Neural cell (in vitro differentiated cells): ENCODE measurements around the gene UGGT2. TPM values are rescaled to one million over a fixed set of nuclear protein-coding genes. Genes with fewer than 3 reads are reported as not detected.

Experiments
- H2AFZ ChIP-seq: fragments of 200-600, 300-800 bp; sonication (generic), shearing (Covaris generic); 2 replicates; pipeline ENCODE4 v1.6.0; 2014; ENCODE audit warnings: low read depth, mild to moderate bottlenecking, antibody characterized with exemption, low read length, moderate library complexity
- H3F3A ChIP-seq: fragments of 200-600 bp; shearing (Covaris generic); 2 replicates; pipeline ENCODE4 v1.6.1; 2016; ENCODE audit warnings: mild to moderate bottlenecking, moderate library complexity, mixed read lengths, antibody characterized with exemption, low read length; ENCODE audit not compliant: insufficient read depth, poor library complexity, severe bottlenecking
- H3K27ac ChIP-seq: fragments of 200-600, 300-800 bp; sonication (generic), shearing (Covaris generic); 2 replicates; pipeline ENCODE4 v1.5.1; 2014; ENCODE audit warnings: mild to moderate bottlenecking, low read length, moderate library complexity
- H3K27me3 ChIP-seq: fragments of 300-800, 200-600 bp; sonication (generic), shearing (Covaris generic); 2 replicates; pipeline ENCODE4 v1.6.0; 2014; ENCODE audit warnings: mild to moderate bottlenecking, low read depth, low read length, moderate library complexity; ENCODE audit not compliant: insufficient read depth
- H3K36me3 ChIP-seq: fragments of 300-800, 200-600 bp; sonication (generic), shearing (Covaris generic); 2 replicates; pipeline ENCODE4 v1.5.1; 2014; ENCODE audit warnings: mild to moderate bottlenecking, antibody characterized with exemption, low read length, moderate library complexity; ENCODE audit not compliant: insufficient read depth
- H3K4me2 ChIP-seq: fragments of 300-800, 200-600 bp; sonication (generic), shearing (Covaris generic); 2 replicates; pipeline ENCODE4 v1.6.0; 2014; ENCODE audit warnings: mild to moderate bottlenecking, low read length
- H3K4me3 ChIP-seq: fragments of 300-800, 200-600 bp; sonication (generic), shearing (Covaris generic); 2 replicates; pipeline ENCODE4 v1.5.1; 2014; ENCODE audit warnings: mild to moderate bottlenecking, low read length, moderate library complexity
- H3K79me2 ChIP-seq: fragments of 200-600 bp; shearing (Covaris generic); replicated peaks from 2 replicates; pipeline ENCODE4 v1.6.0; 2014; ENCODE audit warnings: mild to moderate bottlenecking, low read length, moderate library complexity; ENCODE audit not compliant: insufficient read depth
- H3K9ac ChIP-seq: fragments of 300-800, 200-600 bp; sonication (generic), shearing (Covaris generic); 2 replicates; pipeline ENCODE4 v1.6.1; 2016; ENCODE audit warnings: mild to moderate bottlenecking, low read length, mixed read lengths
- H3K9me2 ChIP-seq: fragments of 200-600 bp; shearing (Covaris generic); 2 replicates; pipeline ENCODE4 v1.6.1; 2016; ENCODE audit warnings: mild to moderate bottlenecking, low read length, mixed read lengths; ENCODE audit not compliant: insufficient read depth
- H3K9me3 ChIP-seq: fragments of 200-600, 300-800 bp; sonication (generic), shearing (Covaris generic); 2 replicates; pipeline ENCODE4 v1.6.1; 2016; ENCODE audit warnings: mild to moderate bottlenecking, mixed run types, low read length, moderate library complexity, mixed read lengths
- H4K20me1 ChIP-seq: fragments of 200-600 bp; shearing (Covaris generic); 2 replicates; pipeline ENCODE4 v1.6.1; 2016; ENCODE audit warnings: mild to moderate bottlenecking, mixed run types; ENCODE audit not compliant: insufficient read depth
- CTCF ChIP-seq: fragments of 450-650 bp; IDR thresholded peaks from 2 replicates; pipeline ENCODE4 v1.5.1; 2014; ENCODE audit warnings: antibody characterized with exemption, mild to moderate bottlenecking, moderate library complexity; ENCODE audit not compliant: poor library complexity, severe bottlenecking
- EP300 ChIP-seq: fragments of 450-650 bp; conservative IDR thresholded peaks from 2 replicates; pipeline ENCODE4 v1.6.1; 2014; ENCODE audit warnings: antibody characterized with exemption, mild to moderate bottlenecking, moderate library complexity; ENCODE audit not compliant: poor library complexity, severe bottlenecking
- EZH2 ChIP-seq: fragments of 200-600, 300-800 bp; shearing (Covaris generic), sonication (generic); IDR thresholded peaks from 2 replicates; pipeline ENCODE4 v1.6.1; 2014; ENCODE audit warnings: antibody characterized with exemption, low read length, borderline replicate concordance, mild to moderate bottlenecking; ENCODE audit not compliant: insufficient read depth, poor library complexity, severe bottlenecking
- MXI1 ChIP-seq: fragments of 450-650 bp; conservative IDR thresholded peaks from 2 replicates; pipeline ENCODE4 v1.6.1; 2014; ENCODE audit warnings: antibody characterized with exemption, mild to moderate bottlenecking; ENCODE audit not compliant: poor library complexity, severe bottlenecking
- POLR2AphosphoS5 ChIP-seq: IDR thresholded peaks from 2 replicates; pipeline ENCODE4 v1.6.1; 2012
- RAD21 ChIP-seq: fragments of 450-650 bp; conservative IDR thresholded peaks from 2 replicates; pipeline ENCODE4 v1.6.1; 2014; ENCODE audit warnings: antibody characterized with exemption, mild to moderate bottlenecking, moderate library complexity
- REST ChIP-seq: IDR thresholded peaks from 2 replicates; pipeline ENCODE4 v1.6.1; 2012; ENCODE audit warnings: borderline replicate concordance
- SMC3 ChIP-seq: fragments of 450-650 bp; conservative IDR thresholded peaks from 2 replicates; pipeline ENCODE4 v1.6.1; 2014; ENCODE audit warnings: antibody characterized with exemption, mild to moderate bottlenecking, moderate library complexity; ENCODE audit not compliant: poor library complexity
- TAF1 ChIP-seq: IDR thresholded peaks from 2 replicates; pipeline ENCODE4 v1.6.1; 2012; ENCODE audit warnings: low read depth
- polyA plus RNA-seq: library from polyadenylated mRNA; depleted of rRNA; stranded (reverse); fragments of >200 nt; gene quantifications from 2 replicates; pipeline ENCODE4 v1.2.3, GENCODE V29; 2014

The UGGT2 gene
- polyA plus RNA-seq, 1 donor from 2014 or later = 35.3 TPM

GRCh38 chr13:95797016-95797415 is 256.2 kb downstream of the UGGT2 start:
- Histone ChIP-seq H3K9ac (no peak overlapping the region), H3K4me2 (no peak overlapping the region), H3K27me3 (no peaks in the 10 kb centered on the region), H2AFZ (no peak overlapping the region), H3K9me3 (no peaks in the 10 kb centered on the region), H3K4me3 (no peak overlapping the region), H3K36me3 (no peaks in the 10 kb centered on the region), H3K79me2 (no peaks in the 10 kb centered on the region), H3F3A (no peaks in the 10 kb centered on the region), H4K20me1 (no peaks in the 10 kb centered on the region), H3K9me2 (no peaks in the 10 kb centered on the region), H3K27ac (no peak overlapping the region)
- no peak for TF ChIP-seq REST
- no peak for TF ChIP-seq RAD21
- TF ChIP-seq MXI1 = no peak
- no peak for TF ChIP-seq EP300
- TF ChIP-seq EZH2 = no peak
- TF ChIP-seq TAF1 = no peak
- TF ChIP-seq POLR2AphosphoS5 = no peak
- TF ChIP-seq CTCF = no peak
- no peak for TF ChIP-seq SMC3

- no peaks in the 10 kb centered on the region for H3K9me2 ChIP-seq
- H3F3A ChIP-seq = no peaks in the 10 kb centered on the region
- H3K9me3 ChIP-seq = no peaks in the 10 kb centered on the region
- no peaks in the 10 kb centered on the region for H4K20me1 ChIP-seq
- H3K4me2 ChIP-seq = no peak overlapping the region
- peaks cover 6% of the 10 kb centered on the region for H3K36me3 ChIP-seq
- no peak overlapping the region for H3K4me3 ChIP-seq
- no peaks in the 10 kb centered on the region for H3K27me3 ChIP-seq
- no peak overlapping the region for H3K9ac ChIP-seq
- H3K27ac ChIP-seq = no peak overlapping the region
- TF ChIP-seq EP300 = no peak
- TF ChIP-seq SMC3 = no peak
- no peak for TF ChIP-seq TAF1
- no peak for TF ChIP-seq EZH2
- H2AFZ ChIP-seq = no peak overlapping the region
- no peaks in the 10 kb centered on the region for H3K79me2 ChIP-seq
Observed at GRCh38 chr13:95793781-95794180, 259.4 kb downstream of the UGGT2 start.
